Endothelial cell of umbilical vein (primary cell): ENCODE results near the gene ASB2. TPM values are rescaled to one million over a fixed set of nuclear protein-coding genes. Genes with fewer than 3 reads are reported as not detected.

Experiments used
- BruUV-seq: library from RNA; stranded (reverse); fragments of 400-500 nt; replicated peaks from 2 replicates; lab custom pipeline; 2021; lab: Mats Ljungman, UMichigan
- CTCF ChIA-PET: fragments of 300-600, 350-600 bp; sonication (Branson Sonifier 250); formaldehyde crosslinking; loops from one replicate; lab custom pipeline; 2021; ENCODE audit warnings: antibody characterized with exemption, inconsistent platforms; lab: Charles Lee
- POLR2A ChIA-PET: fragments of 300-600, 350-600 bp; sonication (Branson Sonifier 250); formaldehyde crosslinking; loops from one replicate; lab custom pipeline; 2021; ENCODE audit warnings: antibody characterized with exemption, inconsistent platforms; lab: Charles Lee
- DNase-seq: peaks from one replicate; pipeline ENCODE4 v3.0.0-alpha.2; 2011; ENCODE audit warnings: low read depth, low spot score
- FAIRE-seq: peaks from 2 replicates; lab custom pipeline; 2011; peaks lifted over from hg19 to GRCh38; lab: Jason Lieb, UNC
- H2AFZ ChIP-seq: 2 replicates; pipeline ENCODE4 v1.6.0; 2012; ENCODE audit warnings: low read depth, low read length, control low read depth, inconsistent platforms
- H3K27ac ChIP-seq: 2 replicates; pipeline ENCODE4 v1.5.1; 2011; ENCODE audit warnings: low read depth, mild to moderate bottlenecking, control low read depth, low read length, moderate library complexity; ENCODE audit not compliant: insufficient read depth
- H3K27me3 ChIP-seq, 2 experiments: 2 replicates each; pipeline versions ENCODE4 v1.6.0 to v1.6.1; 2011; ENCODE audit warnings: low read length in 2 of 2, mixed read lengths in 1 of 2; ENCODE audit not compliant: control insufficient read depth in 2 of 2, insufficient read depth in 2 of 2
- H3K36me3 ChIP-seq, 2 experiments: 2 replicates in 1 of 2; 3 replicates in 1 of 2; pipeline ENCODE4 v1.5.1; 2011; ENCODE audit warnings: low read length in 2 of 2, mild to moderate bottlenecking in 1 of 2, moderate library complexity in 1 of 2; ENCODE audit not compliant: control insufficient read depth in 2 of 2, insufficient read depth in 2 of 2; ENCODE audit errors: extremely low read depth in 1 of 2
- H3K4me1 ChIP-seq: 3 replicates; pipeline ENCODE4 v1.5.1; 2011; ENCODE audit warnings: mild to moderate bottlenecking, low read length; ENCODE audit not compliant: control insufficient read depth, insufficient read depth; ENCODE audit errors: extremely low read depth
- H3K4me2 ChIP-seq: 2 replicates; pipeline ENCODE4 v1.6.1; 2011; ENCODE audit warnings: low read length, control low read depth, mixed read lengths; ENCODE audit not compliant: insufficient read depth
- H3K4me3 ChIP-seq, 3 experiments: fragments of 200-600 bp in 1 of 3; sonication (generic), shearing (Covaris generic) in 1 of 3; replicated peaks in 1 of 3; 2 replicates each; pipeline ENCODE4 v1.5.1; 2011 to 2016; ENCODE audit warnings: control low read depth in 3 of 3, low read length in 3 of 3, mild to moderate bottlenecking in 2 of 3, inconsistent platforms in 1 of 3, low read depth in 1 of 3, moderate library complexity in 1 of 3; ENCODE audit not compliant: insufficient read depth in 1 of 3
- H3K79me2 ChIP-seq: 2 replicates; pipeline ENCODE4 v1.6.0; 2012; ENCODE audit warnings: low read length, inconsistent platforms; ENCODE audit not compliant: control insufficient read depth, insufficient read depth
- H3K9ac ChIP-seq: replicated peaks from 2 replicates; pipeline ENCODE3; 2011; ENCODE audit warnings: low read length, control low read depth; ENCODE audit not compliant: insufficient read depth; ENCODE audit errors: extremely low read depth
- H3K9me1 ChIP-seq: replicated peaks from 3 replicates; pipeline ENCODE4 v1.6.0; 2011; ENCODE audit warnings: mild to moderate bottlenecking, low read length; ENCODE audit not compliant: control insufficient read depth, insufficient read depth; ENCODE audit errors: extremely low read depth
- H3K9me3 ChIP-seq: replicated peaks from 2 replicates; pipeline ENCODE4 v1.5.1; 2012; ENCODE audit warnings: low read length, inconsistent platforms; ENCODE audit not compliant: control insufficient read depth, insufficient read depth
- H4K20me1 ChIP-seq: replicated peaks from 2 replicates; pipeline ENCODE3; 2011; ENCODE audit warnings: mild to moderate bottlenecking, low read length; ENCODE audit not compliant: control insufficient read depth, insufficient read depth; ENCODE audit errors: extremely low read depth
- CTCF ChIP-seq, 2 donors: IDR thresholded peaks; 1 replicate in 1 of 2; 2 replicates in 1 of 2; pipeline ENCODE4 v1.5.1; 2011; ENCODE audit warnings: low read length in 2 of 2, mild to moderate bottlenecking in 2 of 2, moderate library complexity in 2 of 2, control low read depth in 1 of 2, inconsistent platforms in 1 of 2, low read depth in 1 of 2; ENCODE audit not compliant: insufficient read depth in 1 of 2; ENCODE audit errors: extremely low read depth in 1 of 2
- EZH2 ChIP-seq: IDR thresholded peaks from 2 replicates; pipeline ENCODE4 v1.6.1; 2012; ENCODE audit warnings: borderline replicate concordance, low read depth, mild to moderate bottlenecking, moderate library complexity, low read length, inconsistent platforms; ENCODE audit not compliant: severe bottlenecking
- POLR2AphosphoS5 ChIP-seq: IDR thresholded peaks from 2 replicates; pipeline ENCODE4 v1.6.1; 2012; ENCODE audit warnings: low read depth, mild to moderate bottlenecking, control low read depth, low read length, moderate library complexity; ENCODE audit not compliant: insufficient read depth
- dilution Hi-C: fragments of 300-500 bp; cut with MboI; formaldehyde crosslinking; loops from one replicate; pipeline ENCODE4 v1.15.0; 2019; ENCODE audit warnings: low sequenced_read_pairs; ENCODE audit not compliant: extremely low pct_ligation_motif_present
- intact Hi-C: fragments of 100-400 bp; cut with micrococcal nuclease; formaldehyde crosslinking; loops from one replicate; pipeline ENCODE4 v1.10.0; 2022
- polyA plus RNA-seq, 4 experiments: library from polyadenylated mRNA; depleted of rRNA in 3 of 4; stranded (reverse) in 3 of 4; unstranded in 1 of 4; fragments of >200 nt; gene quantifications; 2 replicates each; pipeline versions ENCODE4 v1.2.1 to v1.2.3, GENCODE V29; 2011 to 2012; ENCODE audit warnings: missing spikeins in 1 of 4
- total RNA-seq: library from RNA; stranded (reverse); gene quantifications from 2 replicates; pipeline ENCODE4 v1.2.3, GENCODE V29; 2021

Gene ASB2
- total and polyA plus RNA-seq, 2 donors (not counting 3 experiments of a cell fraction or from before 2014, with no cell fraction given), result not detected

- dilution Hi-C loops, result no loop called here
- no TSS peak for BruUV-seq
- H3K27me3 ChIP-seq, result peaks cover 0 to 3% of the 10 kb centered on the region in 2 experiments
- POLR2A ChIA-PET, result no interaction called here
- no peak overlapping the region for H3K9ac ChIP-seq
- no peaks in the 10 kb centered on the region for H3K9me3 ChIP-seq
- TF ChIP-seq EZH2, result no peak
- CTCF ChIA-PET, result interaction anchor here (0.7 to 10.0 kb wide), 35 partner anchors 9 to 240 kb away, joined by 3 to 368 read pairs (median 8); partner anchors contain the start of genes CCDC197, FAM181A, IFI27L2 and OTUB2
- no peak for DNase-seq
- no peak overlapping the region for H3K4me3 ChIP-seq
- no peaks in the 10 kb centered on the region for H4K20me1 ChIP-seq
- H3K4me2 ChIP-seq, result no peak overlapping the region
- H3K4me1 ChIP-seq, result no peaks in the 10 kb centered on the region
- H3K79me2 ChIP-seq, result no peaks in the 10 kb centered on the region
- no peak for FAIRE-seq
- intact Hi-C loops, result no loop called here
- no peaks in the 10 kb centered on the region for H3K9me1 ChIP-seq
- no peak overlapping the region for H2AFZ ChIP-seq
- H3K36me3 ChIP-seq, result no peaks in the 10 kb centered on the region
- H3K27ac ChIP-seq, result no peak overlapping the region
Observed at GRCh38 chr14:93940437-93940836, 35.9 kb downstream of the ASB2 start.

GRCh38 chr14:93939304-93940229, 36.8 kb downstream of the ASB2 start:
- H3K4me1 ChIP-seq, result no peaks in the 10 kb centered on the region
- H3K27me3 ChIP-seq, result peaks cover 0 to 3% of the 10 kb centered on the region in 2 experiments
- no peak overlapping the region for H3K9ac ChIP-seq
- TF ChIP-seq CTCF (IDR thresholded peaks at IDR 0.05; ENCODE audit: extremely low read depth in 1 of 2, insufficient read depth in 1 of 2, low read depth in 1 of 2, low read length in 2 of 2) (peak; percentile 74 to 77), POLR2AphosphoS5 (no peak)
- ChIA-PET POLR2A (no interaction called here), CTCF (interaction anchor here (0.7 to 10.0 kb wide), 46 partner anchors 8 to 824 kb away, joined by 3 to 368 read pairs (median 6); partner anchors contain the start of genes ASB2, CCDC197, FAM181A and IFI27L2)
- dilution Hi-C loops (no loop called here), intact Hi-C loops (loop anchor here (1.0 kb wide), 3 partner anchors 62 to 241 kb away; no protein-coding TSS in a partner anchor)
- peak; percentile 18 for FAIRE-seq
- peak overlapping the region; percentile 78 for H2AFZ ChIP-seq
- no peak overlapping the region for H3K4me3 ChIP-seq
- DNase-seq, result peak; percentile 53
- H3K9me3 ChIP-seq, result no peaks in the 10 kb centered on the region
- H3K79me2 ChIP-seq, result no peaks in the 10 kb centered on the region
- H4K20me1 ChIP-seq, result no peaks in the 10 kb centered on the region
- H3K4me2 ChIP-seq, result no peak overlapping the region
- H3K9me1 ChIP-seq, result no peaks in the 10 kb centered on the region
- no peak overlapping the region for H3K27ac ChIP-seq
- no peaks in the 10 kb centered on the region for H3K36me3 ChIP-seq
- BruUV-seq, result no TSS peak
